Ishikawa (cell line): ENCODE data around the gene TEX11.

ENCODE experiments used
- CEBPB ChIP-seq: IDR thresholded peaks from 2 replicates; pipeline ENCODE4 v1.6.1; 2012
- CREB1 ChIP-seq: IDR thresholded peaks from 2 replicates; pipeline ENCODE4 v1.6.1; 2012; ENCODE audit warnings: low read depth
- EGR1 ChIP-seq: IDR thresholded peaks from 2 replicates; pipeline ENCODE4 v1.6.1; 2012
- EP300 ChIP-seq: IDR thresholded peaks from 2 replicates; pipeline ENCODE4 v1.6.1; 2012; ENCODE audit warnings: borderline replicate concordance
- FOXM1 ChIP-seq: IDR thresholded peaks from 2 replicates; pipeline ENCODE4 v1.6.1; 2012; ENCODE audit warnings: low read depth, borderline replicate concordance
- MAX ChIP-seq: IDR thresholded peaks from 2 replicates; pipeline ENCODE4 v1.6.1; 2012
- NFIC ChIP-seq: IDR thresholded peaks from 2 replicates; pipeline ENCODE4 v1.6.1; 2012
- RAD21 ChIP-seq: IDR thresholded peaks from 2 replicates; pipeline ENCODE4 v1.6.1; 2012; ENCODE audit warnings: low read depth
- REST ChIP-seq: IDR thresholded peaks from 2 replicates; pipeline ENCODE4 v1.6.1; 2012; ENCODE audit warnings: low read depth, mild to moderate bottlenecking
- TAF1 ChIP-seq: IDR thresholded peaks from 2 replicates; pipeline ENCODE4 v1.6.1; 2012; ENCODE audit warnings: low read depth, mild to moderate bottlenecking
- TCF12 ChIP-seq: IDR thresholded peaks from 2 replicates; pipeline ENCODE4 v1.6.1; 2012; ENCODE audit warnings: low read depth
- TEAD4 ChIP-seq: IDR thresholded peaks from 2 replicates; pipeline ENCODE4 v1.6.1; 2012
- USF1 ChIP-seq: IDR thresholded peaks from 2 replicates; pipeline ENCODE4 v1.6.1; 2012
- YY1 ChIP-seq: IDR thresholded peaks from 2 replicates; pipeline ENCODE4 v1.6.1; 2012; ENCODE audit warnings: low read depth
- ZBTB7A ChIP-seq: IDR thresholded peaks from 2 replicates; pipeline ENCODE4 v1.6.1; 2012; ENCODE audit warnings: low read depth

TEX11 gene

GRCh38 chrX:70592091-70592490 is 316.4 kb downstream of the TEX11 start:
- no peak for TF ChIP-seq TCF12
- TF ChIP-seq CREB1 = no peak
- TF ChIP-seq CEBPB = no peak
- no peak for TF ChIP-seq RAD21

- no peak for TF ChIP-seq CREB1
- no peak for TF ChIP-seq CEBPB
- TF ChIP-seq NFIC = no peak
- no peak for TF ChIP-seq REST
- no peak for TF ChIP-seq MAX
- no peak for TF ChIP-seq USF1
- no peak for TF ChIP-seq TAF1
- no peak for TF ChIP-seq EP300
- no peak for TF ChIP-seq RAD21
- TF ChIP-seq ZBTB7A = no peak
- TF ChIP-seq FOXM1 = no peak
- no peak for TF ChIP-seq TEAD4
- no peak for TF ChIP-seq YY1
These were observed 331.1 kb downstream of the TEX11 start for GRCh38 chrX:70577442-70577841.

- TF ChIP-seq NFIC = no peak
- TF ChIP-seq ZBTB7A = no peak
- TF ChIP-seq EP300 = no peak
- no peak for TF ChIP-seq TEAD4
These were observed 353.6 kb downstream of the TEX11 start for GRCh38 chrX:70554948-70555347.

- no peak for TF ChIP-seq FOXM1
- no peak for TF ChIP-seq CEBPB
- TF ChIP-seq ZBTB7A = no peak
- TF ChIP-seq TCF12 = no peak
- TF ChIP-seq CREB1 = no peak
- TF ChIP-seq RAD21 = no peak
These were observed 354.0 kb downstream of the TEX11 start for GRCh38 chrX:70554523-70554922.

GRCh38 chrX:70554081-70554480 is 354.4 kb downstream of the TEX11 start:
- TF ChIP-seq RAD21 (peak; percentile 54), EGR1 (no peak), TAF1 (no peak), USF1 (no peak), TCF12 (no peak), CEBPB (peak; percentile 64; the same call in 1 of the 2 replicates), EP300 (no peak)

GRCh38 chrX:70553516-70553915 is 355.0 kb downstream of the TEX11 start:
- TF ChIP-seq EGR1 = no peak
- no peak for TF ChIP-seq EP300
- TF ChIP-seq RAD21 = no peak
- TF ChIP-seq MAX = no peak
- no peak for TF ChIP-seq USF1
- no peak for TF ChIP-seq CEBPB
- no peak for TF ChIP-seq REST
- TF ChIP-seq TAF1 = no peak
- TF ChIP-seq NFIC = no peak
- TF ChIP-seq YY1 = no peak
- TF ChIP-seq ZBTB7A = no peak
